Measurements from ENCODE around the gene TOB2.
"Not testable (repeated sequence)": the region's sequence is repeated elsewhere in the genome, so short reads cannot be mapped to it uniquely, and the experiment has no call there.

The TOB2 gene

GRCh38 chr22:41458161-41458728 lies 11.6 kb upstream of the TOB2 start:
- Histone ChIP-seq H3K9ac (ENCODE audit: low read length) (no peak overlapping the region), H3K27me3 (ENCODE audit: control insufficient read depth, insufficient read depth, low read length) (no peaks in the 10 kb centered on the region), H3K9me3 (ENCODE audit: control insufficient read depth, low read length) (no peaks in the 10 kb centered on the region), H3K4me1 (ENCODE audit: control insufficient read depth, insufficient read depth, low read length) (no peaks in the 10 kb centered on the region), H3K4me3 (ENCODE audit: low read length) (no peak overlapping the region), H3K36me3 (ENCODE audit: control insufficient read depth, insufficient read depth, low read length) (no peaks in the 10 kb centered on the region)

GRCh38 chr22:41448189-41448808 lies 1.7 kb upstream of the TOB2 start:
- peak overlapping the region; percentile 93 for H3K4me3 ChIP-seq (ENCODE audit: low read length)
- peaks cover 15% of the 10 kb centered on the region for H3K4me1 ChIP-seq (ENCODE audit: control insufficient read depth, insufficient read depth, low read length)
- no peaks in the 10 kb centered on the region for H3K27me3 ChIP-seq (ENCODE audit: control insufficient read depth, insufficient read depth, low read length)
- H3K9me3 ChIP-seq (ENCODE audit: control insufficient read depth, low read length), result no peaks in the 10 kb centered on the region
- peak overlapping the region; percentile 93 for H3K9ac ChIP-seq (ENCODE audit: low read length)
- no peaks in the 10 kb centered on the region for H3K36me3 ChIP-seq (ENCODE audit: control insufficient read depth, insufficient read depth, low read length)

- no peaks in the 10 kb centered on the region for H3K27me3 ChIP-seq (ENCODE audit: control insufficient read depth, insufficient read depth, low read length)
- no peaks in the 10 kb centered on the region for H3K36me3 ChIP-seq (ENCODE audit: control insufficient read depth, insufficient read depth, low read length)
- H3K4me1 ChIP-seq (ENCODE audit: control insufficient read depth, insufficient read depth, low read length), result peaks cover 21% of the 10 kb centered on the region
- peak overlapping the region; percentile 93 for H3K4me3 ChIP-seq (ENCODE audit: low read length)
- H3K9me3 ChIP-seq (ENCODE audit: control insufficient read depth, low read length), result no peaks in the 10 kb centered on the region
- peak overlapping the region; percentile 93 for H3K9ac ChIP-seq (ENCODE audit: low read length)
Measured at GRCh38 chr22:41447435-41448188, 1.0 kb upstream of the TOB2 start.

GRCh38 chr22:41446057-41446501 lies 522 bp downstream of the TOB2 start:
- Histone ChIP-seq H3K4me3 (ENCODE audit: low read length) (peak overlapping the region; percentile 84), H3K9ac (ENCODE audit: low read length) (peak overlapping the region; percentile 93), H3K9me3 (ENCODE audit: control insufficient read depth, low read length) (no peaks in the 10 kb centered on the region), H3K4me1 (ENCODE audit: control insufficient read depth, insufficient read depth, low read length) (peaks cover 27% of the 10 kb centered on the region), H3K36me3 (ENCODE audit: control insufficient read depth, insufficient read depth, low read length) (no peaks in the 10 kb centered on the region), H3K27me3 (ENCODE audit: control insufficient read depth, insufficient read depth, low read length) (no peaks in the 10 kb centered on the region)

GRCh38 chr22:41445129-41446056 lies 1.2 kb downstream of the TOB2 start:
- Histone ChIP-seq H3K9me3 (ENCODE audit: control insufficient read depth, low read length) (no peaks in the 10 kb centered on the region), H3K9ac (ENCODE audit: low read length) (peak overlapping the region; percentile 93), H3K4me3 (ENCODE audit: low read length) (peak overlapping the region; percentile 84), H3K36me3 (ENCODE audit: control insufficient read depth, insufficient read depth, low read length) (no peaks in the 10 kb centered on the region), H3K4me1 (ENCODE audit: control insufficient read depth, insufficient read depth, low read length) (peaks cover 27% of the 10 kb centered on the region), H3K27me3 (ENCODE audit: control insufficient read depth, insufficient read depth, low read length) (no peaks in the 10 kb centered on the region)

GRCh38 chr22:41444360-41445128 lies 2.1 kb downstream of the TOB2 start:
- peaks cover 27% of the 10 kb centered on the region for H3K4me1 ChIP-seq (ENCODE audit: control insufficient read depth, insufficient read depth, low read length)
- no peaks in the 10 kb centered on the region for H3K27me3 ChIP-seq (ENCODE audit: control insufficient read depth, insufficient read depth, low read length)
- no peaks in the 10 kb centered on the region for H3K9me3 ChIP-seq (ENCODE audit: control insufficient read depth, low read length)
- peak overlapping the region; percentile 84 for H3K4me3 ChIP-seq (ENCODE audit: low read length)
- no peaks in the 10 kb centered on the region for H3K36me3 ChIP-seq (ENCODE audit: control insufficient read depth, insufficient read depth, low read length)
- peak overlapping the region; percentile 93 for H3K9ac ChIP-seq (ENCODE audit: low read length)

- Histone ChIP-seq H3K4me3 (ENCODE audit: low read length) (no peak overlapping the region), H3K4me1 (ENCODE audit: control insufficient read depth, insufficient read depth, low read length) (peaks cover 17% of the 10 kb centered on the region)
Measured at GRCh38 chr22:41442240-41442792, 4.3 kb downstream of the TOB2 start.

GRCh38 chr22:41440511-41440910 lies 6.1 kb downstream of the TOB2 start:
- not testable (repeated sequence) for H3K4me3 ChIP-seq (ENCODE audit: low read length); H3K27me3 ChIP-seq (ENCODE audit: control insufficient read depth, insufficient read depth, low read length); H3K9ac ChIP-seq (ENCODE audit: low read length); H3K9me3 ChIP-seq (ENCODE audit: control insufficient read depth, low read length)
- Histone ChIP-seq H3K36me3 (ENCODE audit: control insufficient read depth, insufficient read depth, low read length) (peaks cover 15% of the 10 kb centered on the region), H3K4me1 (ENCODE audit: control insufficient read depth, insufficient read depth, low read length) (peaks cover 17% of the 10 kb centered on the region)

More at GRCh38 chr22:41442240-41442792, 4.3 kb downstream of the TOB2 start:
- no peak overlapping the region for H3K9ac ChIP-seq (ENCODE audit: low read length)
- no peaks in the 10 kb centered on the region for H3K9me3 ChIP-seq (ENCODE audit: control insufficient read depth, low read length)
- H3K27me3 ChIP-seq (ENCODE audit: control insufficient read depth, insufficient read depth, low read length), result no peaks in the 10 kb centered on the region
- no peaks in the 10 kb centered on the region for H3K36me3 ChIP-seq (ENCODE audit: control insufficient read depth, insufficient read depth, low read length)

- no peaks in the 10 kb centered on the region for H3K27me3 ChIP-seq (ENCODE audit: control insufficient read depth, insufficient read depth, low read length)
- peaks cover 1% of the 10 kb centered on the region for H3K4me1 ChIP-seq (ENCODE audit: control insufficient read depth, insufficient read depth, low read length)
- H3K9ac ChIP-seq (ENCODE audit: low read length), result no peak overlapping the region
- H3K9me3 ChIP-seq (ENCODE audit: control insufficient read depth, low read length), result no peaks in the 10 kb centered on the region
- no peak overlapping the region for H3K4me3 ChIP-seq (ENCODE audit: low read length)
- H3K36me3 ChIP-seq (ENCODE audit: control insufficient read depth, insufficient read depth, low read length), result peaks cover 24% of the 10 kb centered on the region
Measured at GRCh38 chr22:41437198-41437597, 9.4 kb downstream of the TOB2 start.

- Histone ChIP-seq H3K9me3 (ENCODE audit: control insufficient read depth, low read length) (no peaks in the 10 kb centered on the region), H3K27me3 (ENCODE audit: control insufficient read depth, insufficient read depth, low read length) (no peaks in the 10 kb centered on the region), H3K4me3 (ENCODE audit: low read length) (no peak overlapping the region), H3K9ac (ENCODE audit: low read length) (no peak overlapping the region), H3K36me3 (ENCODE audit: control insufficient read depth, insufficient read depth, low read length) (peaks cover 24% of the 10 kb centered on the region), H3K4me1 (ENCODE audit: control insufficient read depth, insufficient read depth, low read length) (no peaks in the 10 kb centered on the region)
Measured at GRCh38 chr22:41436322-41437113, 10.1 kb downstream of the TOB2 start.

Data from mucosa of stomach (tissue), 1 donor.